Endodermal cell (in vitro differentiated cells): ENCODE measurements around the gene OTOP3. TPM values are rescaled to one million over a fixed set of nuclear protein-coding genes. Genes with fewer than 3 reads are reported as not detected.

ENCODE experiments used
- DNase-seq: peaks from one replicate; pipeline ENCODE4 v3.0.0-alpha.2; 2017
- H3K27ac ChIP-seq: 2 replicates; pipeline ENCODE4 v1.5.1; 2013; ENCODE audit warnings: mild to moderate bottlenecking, low read depth, low read length, moderate library complexity
- H3K27me3 ChIP-seq: 2 replicates; pipeline ENCODE4 v1.6.1; 2013; ENCODE audit warnings: mild to moderate bottlenecking, low read length, moderate library complexity; ENCODE audit not compliant: insufficient read depth, control insufficient read depth, poor library complexity, severe bottlenecking
- H3K36me3 ChIP-seq: 2 replicates; pipeline ENCODE4 v1.7.0; 2013; ENCODE audit warnings: mild to moderate bottlenecking, low read length, moderate library complexity; ENCODE audit not compliant: control insufficient read depth, insufficient read depth
- H3K4me1 ChIP-seq: one replicate; pipeline ENCODE4 v1.7.0; 2013; ENCODE audit warnings: low read length; ENCODE audit not compliant: control insufficient read depth, insufficient read depth
- H3K4me3 ChIP-seq: 2 replicates; pipeline ENCODE4 v1.5.1; 2013; ENCODE audit warnings: mild to moderate bottlenecking, low read length, moderate library complexity
- H3K9ac ChIP-seq: 2 replicates; pipeline ENCODE4 v1.6.1; 2013; ENCODE audit warnings: mild to moderate bottlenecking, low read length, moderate library complexity; ENCODE audit not compliant: poor library complexity, severe bottlenecking; ENCODE audit errors: extremely low read depth
- H3K9me3 ChIP-seq: 2 replicates; pipeline ENCODE4 v1.6.1; 2013; ENCODE audit warnings: mild to moderate bottlenecking, low read length, moderate library complexity; ENCODE audit not compliant: control insufficient read depth
- H3K27ac Mint-ChIP-seq: 2 replicates; pipeline ENCODE4 v1.8.0; 2020; ENCODE audit warnings: mixed read lengths
- H3K27me3 Mint-ChIP-seq: 2 replicates; pipeline ENCODE4 v1.8.0; 2021; ENCODE audit warnings: mild to moderate bottlenecking, mixed read lengths; ENCODE audit not compliant: insufficient read depth
- H3K36me3 Mint-ChIP-seq: 2 replicates; pipeline ENCODE4 v1.8.0; 2020; ENCODE audit warnings: low read depth, mixed read lengths
- H3K4me1 Mint-ChIP-seq: 2 replicates; pipeline ENCODE4 v1.8.0; 2020; ENCODE audit warnings: mixed read lengths
- H3K4me3 Mint-ChIP-seq: 2 replicates; pipeline ENCODE4 v1.8.0; 2020; ENCODE audit warnings: mild to moderate bottlenecking, moderate library complexity, mixed read lengths
- H3K9me3 Mint-ChIP-seq: 2 replicates; pipeline ENCODE4 v1.8.0; 2020; ENCODE audit warnings: mild to moderate bottlenecking, mixed read lengths
- WGBS, 2 experiments: methylation state at CpG; one replicate each; pipeline versions ENCODE4 v1.1.5 to v1.1.7; 2013; ENCODE audit warnings: missing lambda C conversion rate in 2 of 2, mixed read lengths in 1 of 2; ENCODE audit not compliant: insufficient coverage in 1 of 2, insufficient read length in 1 of 2; 5-methylcytosine and 5-hydroxymethylcytosine counted together
- total RNA-seq, 2 donors: library from RNA; stranded (reverse); fragmentation: NEBNext Ultra II Directional in 1 of 2; extraction: Animal tissue kit (Norgen Biotek cat#: 25700) in 1 of 2; gene quantifications; 2 replicates in 1 of 2; 3 replicates in 1 of 2; pipeline ENCODE4 v1.2.1, GENCODE V29; 2021
- TF ChIP-seq, protein P1 (sequence below): fragments of 200-600 bp; sonication (generic); conservative IDR thresholded peaks from 2 replicates; pipeline ENCODE4 v1.5.0; 2021; ENCODE audit warnings: antibody characterized with exemption, mild to moderate bottlenecking

Gene OTOP3
- total RNA-seq, 2 donors from 2014 or later: not detected

DNA sequence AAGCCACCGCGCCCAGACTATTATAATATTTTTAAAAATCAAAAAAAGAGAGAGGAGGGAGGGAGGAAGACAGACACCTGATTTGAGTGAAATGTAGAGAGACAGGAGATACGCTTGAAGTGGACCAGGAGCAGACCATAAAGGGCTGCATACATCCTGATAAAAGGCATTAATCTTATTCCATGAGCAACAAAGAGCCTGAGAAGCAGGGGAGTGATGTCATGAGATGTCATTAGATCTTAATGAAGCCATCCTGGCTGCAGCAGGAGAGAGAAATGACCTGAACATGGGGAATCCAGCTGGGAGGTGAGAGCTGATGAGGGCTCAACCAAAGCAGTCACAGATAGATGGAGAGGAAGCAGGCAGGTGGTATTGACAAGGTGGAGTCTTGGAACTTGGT, 42.1 kb downstream of the OTOP3 start:
- H3K9me3 ChIP-seq: no peaks in the 10 kb centered on the region
- peaks cover 4% of the 10 kb centered on the region for H3K4me1 Mint-ChIP-seq
- H3K27me3 ChIP-seq: peaks cover 47% of the 10 kb centered on the region
- no peak overlapping the region for H3K4me3 ChIP-seq
- no peak for DNase-seq
- no peak overlapping the region for H3K27ac ChIP-seq
- H3K36me3 Mint-ChIP-seq: no peaks in the 10 kb centered on the region
- no peaks in the 10 kb centered on the region for H3K9me3 Mint-ChIP-seq
- H3K36me3 ChIP-seq: no peaks in the 10 kb centered on the region
- H3K27ac Mint-ChIP-seq: no peak overlapping the region
- no peak overlapping the region for H3K9ac ChIP-seq
- peaks cover 54% of the 10 kb centered on the region for H3K27me3 Mint-ChIP-seq
- peaks cover 4% of the 10 kb centered on the region for H3K4me1 ChIP-seq
- WGBS, 2 experiments: 88 to 90% methylated on average over 1 to 2 of the region's 3 CpGs
- H3K4me3 Mint-ChIP-seq: no peak overlapping the region
- TF ChIP-seq, protein P1, sequence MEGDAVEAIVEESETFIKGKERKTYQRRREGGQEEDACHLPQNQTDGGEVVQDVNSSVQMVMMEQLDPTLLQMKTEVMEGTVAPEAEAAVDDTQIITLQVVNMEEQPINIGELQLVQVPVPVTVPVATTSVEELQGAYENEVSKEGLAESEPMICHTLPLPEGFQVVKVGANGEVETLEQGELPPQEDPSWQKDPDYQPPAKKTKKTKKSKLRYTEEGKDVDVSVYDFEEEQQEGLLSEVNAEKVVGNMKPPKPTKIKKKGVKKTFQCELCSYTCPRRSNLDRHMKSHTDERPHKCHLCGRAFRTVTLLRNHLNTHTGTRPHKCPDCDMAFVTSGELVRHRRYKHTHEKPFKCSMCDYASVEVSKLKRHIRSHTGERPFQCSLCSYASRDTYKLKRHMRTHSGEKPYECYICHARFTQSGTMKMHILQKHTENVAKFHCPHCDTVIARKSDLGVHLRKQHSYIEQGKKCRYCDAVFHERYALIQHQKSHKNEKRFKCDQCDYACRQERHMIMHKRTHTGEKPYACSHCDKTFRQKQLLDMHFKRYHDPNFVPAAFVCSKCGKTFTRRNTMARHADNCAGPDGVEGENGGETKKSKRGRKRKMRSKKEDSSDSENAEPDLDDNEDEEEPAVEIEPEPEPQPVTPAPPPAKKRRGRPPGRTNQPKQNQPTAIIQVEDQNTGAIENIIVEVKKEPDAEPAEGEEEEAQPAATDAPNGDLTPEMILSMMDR: no peak

DNA sequence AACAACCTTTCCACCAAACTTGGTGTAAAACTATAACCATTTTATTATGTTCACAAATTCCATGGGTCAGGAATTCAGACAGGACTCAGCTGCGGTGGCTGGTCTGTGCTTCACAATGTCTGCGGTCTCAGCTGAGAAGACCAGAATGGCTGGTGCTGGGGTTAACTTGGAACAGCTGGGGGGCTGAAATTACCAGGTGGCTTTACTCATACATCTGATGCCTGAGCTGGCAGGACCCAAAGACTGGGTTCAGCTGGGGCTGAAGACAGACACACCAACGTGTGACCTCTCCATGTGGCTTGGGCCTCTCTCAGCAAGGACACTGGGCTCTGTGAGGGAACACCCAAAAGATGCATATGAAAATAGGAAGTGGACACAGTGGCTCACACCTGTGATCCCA, 42.5 kb downstream of the OTOP3 start:
- H3K4me3 Mint-ChIP-seq: no peak overlapping the region
- H3K4me1 ChIP-seq: peaks cover 4% of the 10 kb centered on the region
- H3K27ac Mint-ChIP-seq: no peak overlapping the region
- H3K4me1 Mint-ChIP-seq: peaks cover 4% of the 10 kb centered on the region
- TF ChIP-seq, protein P1: no peak
- H3K27ac ChIP-seq: no peak overlapping the region
- H3K27me3 Mint-ChIP-seq: peaks cover 49% of the 10 kb centered on the region
- H3K36me3 ChIP-seq: no peaks in the 10 kb centered on the region
- peaks cover 42% of the 10 kb centered on the region for H3K27me3 ChIP-seq
- no peaks in the 10 kb centered on the region for H3K9me3 ChIP-seq
- H3K4me3 ChIP-seq: no peak overlapping the region
- H3K9ac ChIP-seq: no peak overlapping the region
- no peak for DNase-seq
- H3K36me3 Mint-ChIP-seq: no peaks in the 10 kb centered on the region
- no peaks in the 10 kb centered on the region for H3K9me3 Mint-ChIP-seq
- WGBS, 2 experiments: 77% methylated on average over 3 of the region's 3 CpGs; no CpG with 5 or more reads in 1 of the 2 experiments

DNA sequence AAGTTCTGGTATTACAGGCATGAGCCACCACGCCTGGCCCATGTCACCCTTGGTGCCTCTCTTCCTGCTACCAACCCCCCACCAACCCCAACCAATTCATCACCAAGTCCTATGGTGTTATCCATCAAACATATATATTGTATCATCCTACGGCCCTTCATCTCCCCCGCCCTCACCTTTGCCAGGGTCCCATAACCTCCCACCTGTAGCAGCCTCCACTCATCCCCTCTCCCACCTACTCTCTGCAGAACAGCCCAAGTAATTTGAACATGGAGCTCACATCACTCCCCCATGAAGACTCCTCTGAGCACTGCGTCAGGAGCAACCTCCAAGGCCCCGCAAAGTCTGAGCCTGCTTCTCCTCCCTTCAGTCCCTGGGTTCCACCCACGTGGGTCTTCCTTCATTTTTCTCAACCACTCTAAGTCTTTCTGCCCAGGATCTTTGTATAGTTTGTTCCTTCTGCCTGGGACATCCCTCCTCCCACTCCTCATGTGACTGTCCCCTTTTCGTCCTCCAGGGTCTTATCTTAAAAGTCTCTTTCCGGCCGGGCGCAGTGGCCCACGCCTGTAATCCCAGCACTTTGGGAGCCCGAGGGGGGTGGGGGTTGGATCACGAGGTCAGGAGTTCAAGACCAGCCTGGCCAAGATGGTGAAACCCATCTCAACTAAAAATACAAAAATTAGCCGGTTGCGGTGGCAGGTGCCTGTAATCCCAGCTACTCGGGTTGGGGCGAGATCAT, 43.9 kb downstream of the OTOP3 start:
- no peaks in the 10 kb centered on the region for H3K36me3 Mint-ChIP-seq
- Histone ChIP-seq H3K9ac (no peak overlapping the region), H3K4me3 (no peak overlapping the region), H3K36me3 (no peaks in the 10 kb centered on the region), H3K27me3 (peaks cover 29% of the 10 kb centered on the region), H3K27ac (no peak overlapping the region), H3K9me3 (no peaks in the 10 kb centered on the region), H3K4me1 (peaks cover 4% of the 10 kb centered on the region)
- peaks cover 36% of the 10 kb centered on the region for H3K27me3 Mint-ChIP-seq
- H3K27ac Mint-ChIP-seq: no peak overlapping the region
- no peaks in the 10 kb centered on the region for H3K9me3 Mint-ChIP-seq
- peaks cover 4% of the 10 kb centered on the region for H3K4me1 Mint-ChIP-seq
- TF ChIP-seq, protein P1: no peak
- DNase-seq: peak; percentile 43
- no peak overlapping the region for H3K4me3 Mint-ChIP-seq
- WGBS, 2 experiments: 85 to 89% methylated on average over 13 to 17 of the region's 17 CpGs
